Measurements from ENCODE around the gene UBE2L3. TPM values are rescaled to one million over a fixed set of nuclear protein-coding genes. Genes with fewer than 3 reads are reported as not detected.
"Not testable (repeated sequence)": the region's sequence is repeated elsewhere in the genome, so short reads cannot be mapped to it uniquely, and the experiment has no call there.

UBE2L3 gene
- 10 to 100 TPM; 46.1 to 62.5 TPM for total RNA-seq

DNA sequence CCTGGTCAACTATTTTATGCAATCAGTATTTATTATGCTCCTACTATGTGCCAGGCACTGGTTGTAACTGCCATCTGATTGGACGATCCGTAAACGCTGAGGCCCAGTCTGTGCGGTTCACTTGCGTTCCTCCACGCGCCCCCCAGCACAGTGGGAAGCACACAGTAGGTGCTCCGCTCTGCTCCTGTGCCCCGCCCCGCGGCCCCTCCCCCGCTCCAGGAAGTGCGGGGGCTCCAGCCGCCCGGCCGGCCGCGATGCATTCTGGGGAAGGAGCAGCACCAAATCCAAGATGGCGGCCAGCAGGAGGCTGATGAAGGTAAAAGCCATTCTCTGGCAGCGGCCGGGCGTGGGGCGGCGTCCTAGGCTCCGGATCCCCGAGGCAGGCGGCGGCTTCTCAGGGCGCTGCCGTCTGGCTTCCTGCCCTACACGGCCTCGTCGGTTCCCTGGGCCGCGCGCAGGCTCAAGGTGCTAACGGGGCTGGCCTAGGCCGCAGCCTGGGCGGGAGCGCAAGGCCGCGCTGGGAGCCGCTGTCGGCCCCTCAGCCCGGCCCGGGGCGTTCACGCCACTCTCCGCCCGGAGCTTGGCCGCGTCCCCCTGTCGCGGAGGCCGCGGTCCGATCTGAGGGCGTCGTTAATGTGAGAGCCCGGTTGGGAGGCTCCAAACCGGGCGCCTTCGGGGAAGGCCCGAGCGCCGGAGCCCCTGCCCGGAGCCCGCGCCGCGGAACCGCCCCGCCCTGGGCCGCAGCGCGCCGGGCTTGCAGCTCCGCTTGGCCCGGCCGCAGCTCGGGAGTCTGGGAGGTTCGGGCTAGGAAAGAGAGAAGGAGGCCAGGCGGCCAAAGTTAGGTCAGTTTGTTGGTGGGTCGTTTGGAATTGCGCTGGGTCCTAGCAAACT lies at the start of gene UBE2L3:
Gene UBE2L3, plus strand, starts transcription at position 259 of the 891 bp plus-strand sequence. Its CDS starts 31 bp downstream, at position 290.
- DNase-seq (ENCODE audit: low spot score in 2 of 2) (peak; percentile 85 to 90), ATAC-seq (peak; percentile 41 to 85)
- Mint-ChIP-seq H3K36me3 (peaks cover 12 to 22% of the 10 kb centered on the region in 2 donors), H3K27ac (peak within 1 kb of the TSS; percentile 93 to 99), H3K9me3 (no peaks in the 10 kb centered on the region)

DNA sequence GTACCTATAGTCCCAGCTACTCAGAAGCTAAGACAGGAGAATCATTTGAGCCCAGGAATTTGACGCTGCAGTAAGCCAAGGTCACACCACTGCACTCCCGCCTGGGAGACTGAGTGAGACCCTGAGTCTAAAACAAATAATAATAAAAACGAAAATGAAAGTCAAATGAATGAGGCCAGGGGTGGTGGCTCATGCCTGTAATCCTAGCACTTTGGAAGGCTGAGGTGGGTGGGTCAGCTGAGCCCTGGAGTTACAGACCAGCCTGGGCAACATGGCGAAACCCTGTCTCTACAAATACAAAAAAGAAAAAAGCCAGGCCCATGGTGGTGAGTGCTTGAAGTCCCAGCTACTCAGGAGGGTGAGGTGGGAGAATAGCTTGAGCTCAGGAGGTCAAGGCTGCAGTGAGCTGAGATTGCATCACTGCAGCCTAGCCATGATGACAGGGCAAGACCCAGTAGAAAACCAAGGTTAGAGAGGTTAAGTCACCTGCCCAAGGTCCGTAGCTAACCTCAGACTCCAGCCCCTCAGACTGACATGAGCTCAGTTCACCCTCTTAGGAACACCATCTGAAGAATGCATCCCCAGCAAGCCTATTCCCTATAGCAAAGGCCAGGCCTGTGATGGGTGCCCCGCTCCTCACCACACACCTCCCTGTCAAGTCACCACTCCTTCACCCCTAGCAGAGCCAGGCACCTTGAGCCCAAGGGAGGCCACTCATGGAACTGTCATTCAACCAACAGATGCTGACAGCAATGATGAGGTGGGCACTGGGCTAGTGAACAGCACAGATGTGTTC lies 40.6 kb upstream of the UBE2L3 start:
- H3K36me3 Mint-ChIP-seq; ATAC-seq; DNase-seq (ENCODE audit: low spot score in 2 of 2); H3K9me3 Mint-ChIP-seq; H3K27ac Mint-ChIP-seq: not testable (repeated sequence)

DNA sequence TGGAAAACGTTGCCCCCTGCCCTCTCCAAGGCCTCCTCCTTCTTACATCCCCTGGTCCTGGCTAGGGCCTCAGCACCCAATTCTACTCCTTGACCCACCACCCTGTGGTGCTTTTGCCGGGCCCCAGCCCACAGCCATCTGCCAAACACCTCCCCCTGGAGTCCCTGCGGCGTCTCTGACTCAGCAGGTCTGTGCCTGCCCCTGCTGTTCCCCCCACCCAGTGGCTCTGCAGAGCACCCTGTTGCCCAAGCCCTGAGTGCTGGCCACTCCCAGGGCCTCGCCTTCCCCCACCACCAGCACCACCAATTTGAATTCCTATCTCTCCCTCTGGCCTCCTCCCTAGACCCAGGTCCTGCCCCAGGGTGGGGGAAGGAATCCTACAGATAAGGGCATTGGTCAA lies 36.0 kb upstream of the UBE2L3 start:
- not testable (repeated sequence) for DNase-seq (ENCODE audit: low spot score in 2 of 2); H3K9me3 Mint-ChIP-seq; ATAC-seq; H3K36me3 Mint-ChIP-seq; H3K27ac Mint-ChIP-seq

DNA sequence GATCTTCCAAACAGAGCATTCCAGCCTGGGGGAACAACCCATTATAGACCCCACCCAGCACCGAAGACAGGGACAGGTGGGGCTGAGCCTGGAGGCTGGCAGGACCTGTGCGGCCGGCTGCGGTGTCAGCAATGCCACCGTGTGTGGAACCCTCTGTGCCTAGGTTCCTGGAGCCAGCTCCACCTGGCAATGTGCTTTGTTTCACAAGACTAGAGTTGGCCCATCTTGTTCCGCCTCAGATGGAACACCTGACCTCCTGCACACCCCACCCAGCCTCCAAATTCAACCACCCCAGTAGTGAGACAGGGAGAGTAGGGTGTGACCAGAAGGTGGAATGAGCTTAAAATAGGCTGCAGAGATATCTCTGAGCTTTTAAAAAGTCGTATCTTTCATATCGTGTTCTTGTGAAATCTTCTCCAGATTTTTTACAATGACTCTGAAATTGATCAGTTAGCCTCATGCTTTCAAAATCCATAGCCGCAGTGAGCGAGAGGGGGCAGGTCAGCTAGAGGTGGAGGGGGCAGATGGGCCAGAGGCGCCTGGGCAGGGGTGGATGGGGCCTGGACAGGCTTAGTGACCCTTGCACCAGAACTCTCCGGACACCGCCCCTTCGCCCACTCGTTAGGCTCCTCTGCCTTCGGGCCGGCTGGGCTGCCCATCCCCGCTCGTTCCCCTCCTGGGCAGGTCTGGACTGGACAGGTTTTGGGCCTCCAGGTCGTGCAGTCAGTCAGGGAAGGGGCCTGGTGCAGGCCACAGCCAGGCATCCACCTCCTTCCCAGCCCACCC lies 34.5 kb upstream of the UBE2L3 start:
- H3K36me3 Mint-ChIP-seq, ATAC-seq, H3K9me3 Mint-ChIP-seq: not testable (repeated sequence)

DNA sequence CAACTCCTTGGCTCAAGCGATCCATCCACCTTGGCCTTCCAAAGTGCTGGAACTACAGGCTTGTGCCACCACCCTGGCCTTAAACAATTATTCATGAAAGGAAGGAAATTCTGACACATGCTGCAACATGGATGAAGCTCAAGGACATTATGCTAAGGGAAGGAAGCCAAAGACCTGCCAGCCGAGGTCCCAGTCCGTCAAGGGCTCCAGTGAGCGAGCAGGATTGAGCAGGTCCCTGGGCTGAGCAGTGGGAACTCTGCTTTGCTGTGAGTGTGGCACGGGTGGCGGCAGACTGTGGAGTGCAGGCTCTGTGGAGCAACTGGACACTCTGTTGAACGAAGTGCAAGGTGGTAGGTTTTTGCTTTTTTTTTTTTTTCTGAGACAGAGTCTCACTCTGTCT lies 27.7 kb upstream of the UBE2L3 start:
- H3K36me3 Mint-ChIP-seq; H3K9me3 Mint-ChIP-seq; DNase-seq (ENCODE audit: low spot score in 2 of 2); ATAC-seq; H3K27ac Mint-ChIP-seq: not testable (repeated sequence)

More for the DNA sequence above, 34.5 kb upstream of the UBE2L3 start:
- not testable (repeated sequence) for H3K27ac Mint-ChIP-seq; DNase-seq (ENCODE audit: low spot score in 2 of 2)

DNA sequence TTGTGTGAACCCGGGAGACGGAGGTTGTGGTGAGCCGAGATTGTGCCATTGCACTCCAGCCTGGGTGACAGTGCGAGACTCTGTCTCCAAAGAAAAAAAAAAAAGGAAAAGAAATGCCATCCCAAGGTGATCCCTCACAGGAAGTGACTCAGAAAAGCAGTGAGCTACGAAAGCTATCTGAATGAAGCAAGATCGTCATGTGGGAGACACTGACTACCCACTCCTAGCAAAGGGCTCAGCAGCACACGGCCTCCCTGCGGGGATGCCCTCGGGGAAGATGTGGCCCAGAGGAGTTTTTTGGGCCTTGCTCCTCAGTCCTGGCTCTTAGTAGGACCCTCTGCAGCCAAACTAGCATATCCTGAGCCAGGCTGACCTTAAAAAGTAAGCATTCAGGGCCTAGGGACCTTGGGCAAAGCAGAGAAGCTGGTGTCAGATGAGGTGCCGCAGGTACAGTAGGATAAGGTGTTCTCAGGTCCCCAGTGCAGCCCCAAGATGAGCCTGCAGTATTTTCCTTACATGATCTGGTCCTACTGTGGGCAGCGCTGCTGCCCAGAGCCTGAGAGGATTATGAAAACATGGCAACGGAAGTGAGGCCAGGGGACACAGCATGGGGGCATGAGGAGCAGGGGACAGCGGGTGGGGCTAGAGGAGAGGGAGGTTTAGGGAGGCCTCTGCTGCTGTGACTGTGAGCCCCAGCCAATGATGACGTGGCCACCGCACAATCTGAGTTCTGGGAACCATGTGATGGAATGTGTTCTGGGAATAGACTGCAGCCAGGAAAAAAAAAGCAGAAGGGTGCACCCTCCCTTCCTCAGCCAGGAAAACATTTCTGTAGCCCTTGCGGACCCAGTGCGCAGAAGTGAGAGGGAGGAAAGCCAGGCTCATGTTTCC lies 22.8 kb upstream of the UBE2L3 start:
- not testable (repeated sequence) for DNase-seq (ENCODE audit: low spot score in 2 of 2); H3K9me3 Mint-ChIP-seq; H3K27ac Mint-ChIP-seq; H3K36me3 Mint-ChIP-seq; ATAC-seq

DNA sequence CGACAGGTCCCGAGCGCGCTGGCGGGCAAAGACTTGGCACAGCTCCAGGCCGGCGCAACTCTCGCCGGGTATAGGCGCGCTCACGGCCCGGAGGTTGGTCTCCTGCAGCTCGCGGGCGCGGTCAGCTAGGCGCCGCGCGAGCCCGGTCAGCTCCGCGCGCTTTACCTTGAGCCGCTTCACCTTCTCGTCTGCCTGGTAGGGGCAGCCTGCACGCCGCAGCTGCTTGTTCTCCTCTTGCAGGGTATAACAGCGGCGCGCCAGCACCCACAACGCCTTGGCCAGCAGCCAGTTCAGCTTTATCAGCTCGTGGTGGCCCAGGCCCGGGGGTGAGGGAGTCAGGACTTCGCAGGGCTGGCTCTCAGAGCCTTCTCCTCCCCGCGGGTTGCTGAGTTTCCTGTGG lies 18.0 kb upstream of the UBE2L3 start:
- ATAC-seq: peak; percentile 51 to 55
- H3K36me3 Mint-ChIP-seq; H3K27ac Mint-ChIP-seq; H3K9me3 Mint-ChIP-seq; DNase-seq (ENCODE audit: low spot score in 2 of 2): not testable (repeated sequence)

DNA sequence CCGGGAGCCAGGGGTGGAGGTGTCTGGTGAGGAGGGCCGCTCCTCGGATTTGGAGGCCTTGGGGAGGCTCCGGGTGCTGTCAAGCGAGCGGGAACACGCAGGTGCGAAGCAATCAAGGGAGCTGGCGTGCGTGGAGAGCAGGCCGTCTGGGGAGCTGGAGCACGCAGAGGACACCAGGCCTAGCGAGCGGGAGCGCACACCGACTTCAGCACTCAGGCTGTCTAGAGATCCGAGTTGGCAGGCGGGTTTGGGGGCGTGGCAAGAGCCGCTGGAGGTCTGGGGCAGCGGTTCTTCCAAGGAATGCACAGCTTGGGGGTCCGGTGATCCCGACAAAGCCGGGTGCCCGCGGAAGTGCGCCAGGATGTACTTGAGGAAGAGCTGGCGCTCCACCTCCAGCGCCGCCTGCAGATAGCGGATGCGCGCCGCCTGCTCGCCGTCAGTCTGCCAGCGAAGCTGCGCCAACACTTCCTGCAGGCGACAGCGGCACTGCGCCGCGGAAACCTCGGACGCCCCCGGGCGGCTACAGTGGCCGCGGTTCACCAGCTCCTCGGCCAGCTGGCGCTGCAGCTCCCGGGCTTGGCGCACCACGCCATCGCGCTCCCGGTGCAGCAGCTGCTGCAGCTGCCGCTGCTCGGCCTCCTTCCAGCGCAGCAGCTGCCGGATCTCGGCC lies 17.4 kb upstream of the UBE2L3 start:
- DNase-seq (ENCODE audit: low spot score in 2 of 2); H3K27ac Mint-ChIP-seq; H3K9me3 Mint-ChIP-seq; H3K36me3 Mint-ChIP-seq: not testable (repeated sequence)
- peak; percentile 84 to 91 for ATAC-seq

DNA sequence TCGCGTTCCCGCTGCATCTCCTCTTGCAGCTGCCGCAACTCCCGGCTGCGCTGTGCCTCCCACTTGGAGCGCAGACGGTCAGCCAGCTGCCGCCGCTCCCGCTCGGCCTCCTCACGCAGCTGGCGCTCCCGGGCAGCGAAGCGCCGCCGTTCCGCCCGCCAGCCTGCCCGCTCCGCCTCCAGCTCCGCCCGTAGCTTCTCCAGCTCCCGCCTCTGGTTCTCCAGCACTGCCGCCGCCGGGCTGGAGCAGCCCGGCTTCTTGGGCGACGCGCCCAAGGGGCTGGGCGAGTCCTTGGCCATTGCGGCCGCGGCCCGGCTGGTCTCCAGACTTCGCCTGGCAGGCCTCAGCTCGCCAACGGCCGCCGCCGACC lies 16.9 kb upstream of the UBE2L3 start:
- not testable (repeated sequence) for DNase-seq (ENCODE audit: low spot score in 2 of 2); H3K27ac Mint-ChIP-seq; H3K9me3 Mint-ChIP-seq; H3K36me3 Mint-ChIP-seq
- peak; percentile 11 to 36 for ATAC-seq

DNA sequence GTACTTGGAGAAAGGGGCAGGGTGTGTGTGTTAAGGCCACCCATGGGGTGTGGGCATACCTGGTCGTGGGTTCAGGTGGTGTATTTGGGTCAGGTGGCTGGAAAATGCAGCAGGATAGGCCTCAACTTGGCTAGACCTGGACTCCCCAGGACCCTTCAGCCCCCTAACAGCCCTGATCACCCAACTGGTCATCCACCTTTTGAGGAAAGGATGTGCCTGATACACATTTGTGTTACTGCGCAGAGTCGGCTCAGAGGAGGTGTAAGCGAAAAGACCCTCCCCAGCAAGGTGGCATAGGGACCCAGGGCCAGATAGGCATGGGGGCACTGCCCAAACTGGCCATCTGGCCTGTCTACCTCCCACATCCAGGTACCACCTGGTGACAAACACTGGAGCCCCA lies 16.2 kb upstream of the UBE2L3 start, which contains the start of gene RIMBP3C:
Gene RIMBP3C, minus strand, starts transcription at position 101 of the 400 bp plus-strand sequence. CDS start 485 bp downstream, outside the sequence.
- not testable (repeated sequence) for H3K27ac Mint-ChIP-seq; H3K9me3 Mint-ChIP-seq; ATAC-seq; H3K36me3 Mint-ChIP-seq; DNase-seq (ENCODE audit: low spot score in 2 of 2)

DNA sequence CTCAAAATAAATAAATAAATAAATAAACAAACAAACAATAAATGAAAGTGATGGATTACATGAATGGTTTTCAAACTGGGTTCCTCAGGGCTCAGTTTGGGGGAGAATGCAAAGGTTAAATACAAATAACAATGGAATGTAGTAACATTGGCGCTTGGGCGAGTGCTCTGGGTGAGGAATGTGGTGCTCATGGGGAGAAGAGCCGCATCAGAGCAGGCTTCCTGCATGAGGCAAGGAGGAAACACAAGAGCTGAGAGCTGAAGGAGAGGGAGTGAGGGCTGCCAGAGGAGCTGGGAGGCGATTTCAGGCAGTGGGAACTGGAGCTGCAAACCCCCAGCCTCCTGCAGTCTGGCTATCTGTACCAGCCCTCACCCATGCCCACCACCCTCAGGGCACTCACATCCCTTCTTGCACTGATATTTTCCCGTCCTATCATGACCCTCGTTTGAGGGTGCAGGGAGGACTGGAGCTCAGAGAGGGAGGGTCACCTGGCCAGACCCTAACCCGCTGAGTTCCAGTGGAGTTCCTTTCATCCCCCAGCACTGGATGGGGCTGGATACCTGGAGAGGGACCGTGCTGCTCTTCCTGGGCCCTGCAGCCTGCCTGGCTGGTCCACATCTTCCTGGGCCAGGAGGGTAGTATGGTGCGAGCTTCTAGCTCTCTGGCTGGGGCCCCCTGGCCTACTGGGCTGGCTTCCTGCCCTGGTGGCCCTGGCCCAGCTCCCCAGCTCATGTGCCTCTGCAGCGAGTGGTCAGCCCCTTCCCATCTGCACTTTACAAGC lies 8.0 kb upstream of the UBE2L3 start:
- H3K36me3 Mint-ChIP-seq; H3K9me3 Mint-ChIP-seq; H3K27ac Mint-ChIP-seq; DNase-seq (ENCODE audit: low spot score in 2 of 2); ATAC-seq: not testable (repeated sequence)

DNA sequence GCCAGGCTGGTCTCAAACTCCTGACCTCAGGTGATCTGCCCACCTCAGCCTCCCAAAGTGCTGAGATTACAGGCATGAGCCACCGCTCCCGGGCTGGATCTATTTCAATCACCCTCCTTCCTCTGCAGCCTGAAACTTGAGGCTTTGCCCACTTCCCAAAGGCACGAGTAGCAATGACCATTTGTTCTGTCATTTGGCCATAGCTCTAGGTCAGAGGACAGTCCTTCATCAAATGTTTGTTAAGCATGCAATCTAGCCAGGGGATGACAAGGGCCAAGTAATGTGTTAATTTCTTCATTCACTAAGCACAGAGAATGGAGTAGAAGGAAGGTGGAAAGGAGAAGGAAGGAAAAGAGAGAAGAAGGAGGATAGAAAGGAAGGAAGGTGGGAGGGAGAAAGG lies 6.9 kb upstream of the UBE2L3 start:
- not testable (repeated sequence) for ATAC-seq; H3K36me3 Mint-ChIP-seq; H3K27ac Mint-ChIP-seq; DNase-seq (ENCODE audit: low spot score in 2 of 2); H3K9me3 Mint-ChIP-seq

DNA sequence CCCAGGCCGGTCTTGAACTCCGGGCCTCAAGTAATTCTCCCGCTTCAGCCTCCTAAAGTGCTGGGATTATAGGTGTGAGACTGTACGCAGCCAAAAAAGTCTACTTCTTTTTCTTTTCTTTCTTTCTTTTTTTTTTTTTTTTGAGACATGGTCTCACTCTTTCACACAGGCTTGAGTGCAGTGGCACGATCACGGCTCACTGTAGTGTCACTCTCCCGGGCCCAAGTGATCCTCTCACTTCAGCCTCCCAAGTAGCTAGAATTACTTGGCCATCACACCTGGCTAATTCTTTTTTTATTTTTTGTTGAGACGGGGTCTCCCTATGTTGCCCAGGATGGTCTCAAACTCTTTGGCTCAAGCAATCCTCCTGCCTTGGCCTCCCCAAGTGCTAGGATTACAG lies 3.6 kb upstream of the UBE2L3 start:
- H3K36me3 Mint-ChIP-seq: peaks cover 6 to 7% of the 10 kb centered on the region in 2 donors
- no peak overlapping the region for H3K27ac Mint-ChIP-seq
- DNase-seq (ENCODE audit: low spot score in 2 of 2): no peak
- ATAC-seq: no peak
- no peaks in the 10 kb centered on the region for H3K9me3 Mint-ChIP-seq

DNA sequence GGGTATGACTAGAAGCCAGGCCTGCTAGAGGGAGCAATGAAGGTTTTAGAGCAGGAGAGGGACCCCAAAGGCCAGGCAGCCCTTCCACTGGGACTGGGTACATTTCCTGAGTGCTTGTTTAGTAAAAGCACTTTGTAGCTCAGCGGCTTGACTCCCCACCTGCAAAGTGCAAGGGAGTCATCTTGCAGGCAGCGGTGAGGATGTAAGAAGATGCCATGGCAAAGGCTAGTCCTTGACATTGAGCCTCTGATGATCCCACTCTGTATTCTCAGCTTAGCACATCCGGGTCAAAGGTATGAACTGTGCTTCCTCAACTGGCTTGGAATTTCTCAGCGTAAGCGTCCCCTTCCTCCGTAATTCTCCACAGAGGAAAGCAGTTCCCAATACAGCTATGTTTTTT lies 3.1 kb upstream of the UBE2L3 start:
- Mint-ChIP-seq H3K36me3 (peaks cover 7 to 11% of the 10 kb centered on the region in 2 donors), H3K9me3 (no peaks in the 10 kb centered on the region), H3K27ac (no peak overlapping the region)
- ATAC-seq (no peak), DNase-seq (ENCODE audit: low spot score in 2 of 2) (no peak)

Measured in activated naive CD4-positive, alpha-beta T cell treated with anti-CD3 and anti-CD28 coated beads, Interleukin-2, amount 50 U/mL, for 72 hours (primary cell).